ENCODE measurements around the gene XPR1. TPM values are rescaled to one million over a fixed set of nuclear protein-coding genes. Genes with fewer than 3 reads are reported as not detected.
A peak's percentile ranks its signal among the peaks of the same experiment; 100 is the strongest.

XPR1 gene
- total and polyA plus RNA-seq, 9 donors: 5.7 to 34.1 (median 17.3) TPM

DNA sequence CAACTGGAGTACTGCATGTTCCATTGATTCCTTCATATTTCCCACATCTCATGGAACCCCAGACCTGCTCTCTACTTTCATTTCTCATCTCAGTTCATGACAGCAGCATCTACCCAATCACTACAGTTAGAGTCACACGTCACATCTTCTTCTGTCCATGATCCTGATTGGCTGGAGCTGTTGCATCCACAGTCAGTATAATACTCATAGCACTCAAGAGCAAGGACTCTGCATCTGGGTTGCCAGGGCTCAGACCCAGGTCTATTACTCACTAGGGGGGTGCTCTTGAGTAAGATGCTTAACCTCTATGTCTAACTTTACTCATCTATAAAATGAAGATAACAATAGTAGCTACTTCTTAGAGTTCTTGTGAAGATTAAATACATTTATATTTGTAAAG lies 4.4 kb upstream of the XPR1 start:
- no peak overlapping the region for H3K4me3 ChIP-seq
- TF ChIP-seq EP300 (IDR thresholded peaks at IDR 0.05): no peak
- TF ChIP-seq, protein P1, sequence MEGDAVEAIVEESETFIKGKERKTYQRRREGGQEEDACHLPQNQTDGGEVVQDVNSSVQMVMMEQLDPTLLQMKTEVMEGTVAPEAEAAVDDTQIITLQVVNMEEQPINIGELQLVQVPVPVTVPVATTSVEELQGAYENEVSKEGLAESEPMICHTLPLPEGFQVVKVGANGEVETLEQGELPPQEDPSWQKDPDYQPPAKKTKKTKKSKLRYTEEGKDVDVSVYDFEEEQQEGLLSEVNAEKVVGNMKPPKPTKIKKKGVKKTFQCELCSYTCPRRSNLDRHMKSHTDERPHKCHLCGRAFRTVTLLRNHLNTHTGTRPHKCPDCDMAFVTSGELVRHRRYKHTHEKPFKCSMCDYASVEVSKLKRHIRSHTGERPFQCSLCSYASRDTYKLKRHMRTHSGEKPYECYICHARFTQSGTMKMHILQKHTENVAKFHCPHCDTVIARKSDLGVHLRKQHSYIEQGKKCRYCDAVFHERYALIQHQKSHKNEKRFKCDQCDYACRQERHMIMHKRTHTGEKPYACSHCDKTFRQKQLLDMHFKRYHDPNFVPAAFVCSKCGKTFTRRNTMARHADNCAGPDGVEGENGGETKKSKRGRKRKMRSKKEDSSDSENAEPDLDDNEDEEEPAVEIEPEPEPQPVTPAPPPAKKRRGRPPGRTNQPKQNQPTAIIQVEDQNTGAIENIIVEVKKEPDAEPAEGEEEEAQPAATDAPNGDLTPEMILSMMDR (IDR thresholded peaks at IDR 0.05): no peak
- intact Hi-C loops (cut with DNase I): no loop called here
- 94 to 97% (median 97%) methylated on average over 1 of the region's 1 CpG for WGBS, 3 donors
- no peak overlapping the region for H3K27ac ChIP-seq
- no peaks in the 10 kb centered on the region for H3K4me1 ChIP-seq (ENCODE audit: insufficient read depth)
- DNase-seq: no peak
- no peaks in the 10 kb centered on the region for H3K9me3 ChIP-seq
- H3K36me3 ChIP-seq: no peaks in the 10 kb centered on the region
- H3K27me3 ChIP-seq: no peaks in the 10 kb centered on the region

DNA sequence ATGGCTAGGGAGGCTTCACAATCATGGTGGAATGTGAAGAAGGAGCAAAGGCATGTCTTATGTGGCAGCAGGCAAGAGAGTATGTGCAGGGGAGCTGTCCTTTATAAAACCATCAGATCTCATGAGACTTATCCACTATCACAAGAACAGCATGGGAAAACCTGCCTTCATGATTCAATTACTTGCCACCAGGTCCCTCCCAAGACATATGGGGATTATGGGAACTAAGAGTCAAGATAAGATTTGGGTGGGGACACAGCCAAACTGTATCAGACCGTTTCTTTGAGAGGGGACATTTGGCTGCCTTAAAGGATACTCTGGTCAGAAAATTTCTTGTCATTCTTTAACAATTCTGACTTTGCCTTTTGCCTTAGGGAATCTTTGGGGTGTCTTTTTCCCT lies 3.2 kb upstream of the XPR1 start:
- intact Hi-C loops (cut with DNase I): no loop called here
- Histone ChIP-seq H3K4me3 (no peak overlapping the region), H3K27me3 (no peaks in the 10 kb centered on the region), H3K27ac (no peak overlapping the region), H3K9me3 (no peaks in the 10 kb centered on the region), H3K4me1 (ENCODE audit: insufficient read depth) (no peaks in the 10 kb centered on the region), H3K36me3 (no peaks in the 10 kb centered on the region)
- WGBS, 3 donors: 54 to 78% (median 62%) methylated on average over 1 of the region's 1 CpG
- TF ChIP-seq POLR2A (IDR thresholded peaks at IDR 0.05) (no peak), EP300 (IDR thresholded peaks at IDR 0.05) (no peak)
- TF ChIP-seq, protein P1 (IDR thresholded peaks at IDR 0.05): no peak
- DNase-seq: no peak

DNA sequence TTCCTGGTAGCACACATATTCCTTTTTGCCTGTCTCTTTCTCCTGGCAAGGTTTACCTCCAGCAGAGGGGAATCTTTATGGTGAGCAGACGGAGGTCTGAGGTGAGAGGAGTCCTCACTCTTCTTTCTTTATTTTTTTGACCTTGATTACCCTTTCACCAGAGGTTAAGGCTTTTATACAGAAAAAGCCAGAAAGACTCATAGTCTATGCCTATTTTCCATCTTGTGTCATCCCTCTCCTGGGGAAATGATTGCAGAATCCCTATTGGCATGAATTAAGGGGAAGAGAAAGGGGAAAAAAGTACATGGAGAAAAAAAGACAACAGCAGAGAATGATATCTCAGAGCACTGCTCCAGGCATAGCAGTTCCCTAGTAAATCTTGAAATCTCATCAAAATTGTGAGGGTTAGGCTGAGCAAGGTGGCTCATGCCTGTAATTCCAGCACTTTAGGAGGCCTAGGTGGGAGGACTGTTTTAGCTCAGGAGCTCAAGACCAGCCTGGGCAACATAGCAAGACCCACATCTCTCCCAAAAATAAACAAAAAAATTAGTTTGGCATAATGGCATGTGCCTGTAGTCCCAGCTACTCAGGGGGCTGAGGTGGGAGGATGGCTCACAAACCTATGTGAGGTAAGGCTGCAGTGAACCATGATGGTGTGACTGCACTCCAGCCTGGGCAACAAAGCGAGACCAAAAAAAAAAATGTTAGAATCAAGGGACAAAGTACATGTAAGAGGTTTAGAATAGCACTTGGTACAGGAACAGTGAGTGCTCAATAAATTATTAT lies 1.2 kb upstream of the XPR1 start:
- Histone ChIP-seq H3K27ac (no peak overlapping the region), H3K27me3 (no peaks in the 10 kb centered on the region), H3K4me3 (no peak overlapping the region), H3K36me3 (no peaks in the 10 kb centered on the region), H3K9me3 (no peaks in the 10 kb centered on the region), H3K4me1 (ENCODE audit: insufficient read depth) (peaks cover 3% of the 10 kb centered on the region)
- no peak for TF ChIP-seq EP300 (IDR thresholded peaks at IDR 0.05)
- TF ChIP-seq, protein P1 (IDR thresholded peaks at IDR 0.05): no peak
- no peak for TF ChIP-seq POLR2A (IDR thresholded peaks at IDR 0.05)
- 83 to 96% (median 95%) methylated on average over 2 of the region's 2 CpGs for WGBS, 3 donors
- DNase-seq: no peak
- intact Hi-C loops (cut with DNase I): loop anchor here in 1 of 4 donors (10.0 kb wide), 2 partner anchors 224 to 534 kb away; no protein-coding TSS in a partner anchor

DNA sequence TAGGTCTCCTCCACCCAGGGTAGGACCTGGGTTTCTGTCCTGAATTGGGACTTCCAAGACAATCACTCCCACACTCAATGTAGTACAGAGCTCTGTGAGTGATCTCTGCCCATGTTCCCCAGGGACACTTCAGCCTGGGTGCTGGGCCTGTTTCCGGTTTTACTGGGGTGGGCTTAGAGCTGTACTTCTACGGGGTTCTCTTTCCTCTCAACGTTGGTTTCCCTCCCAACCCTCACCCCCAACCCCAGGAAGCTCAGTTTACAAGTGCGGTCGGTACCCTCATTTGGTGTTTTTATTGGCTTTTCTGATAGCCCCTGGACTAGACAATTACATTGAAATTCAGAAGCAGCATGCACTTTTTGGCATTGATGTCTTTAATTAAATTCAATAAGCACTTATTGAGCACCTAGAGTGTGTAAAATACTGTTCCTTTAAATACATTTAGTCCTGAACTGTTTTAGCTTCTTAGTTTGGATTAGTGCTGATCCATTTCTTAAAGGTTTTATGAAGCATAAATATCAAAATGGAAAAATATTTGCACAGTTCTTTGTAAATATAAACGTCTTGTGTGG lies 542 bp upstream of the XPR1 start:
- Histone ChIP-seq H3K27ac (no peak overlapping the region), H3K27me3 (no peaks in the 10 kb centered on the region), H3K9me3 (no peaks in the 10 kb centered on the region), H3K4me1 (ENCODE audit: insufficient read depth) (peaks cover 3% of the 10 kb centered on the region), H3K36me3 (no peaks in the 10 kb centered on the region), H3K4me3 (peak overlapping the region; percentile 50)
- no peak for TF ChIP-seq POLR2A (IDR thresholded peaks at IDR 0.05)
- no peak for TF ChIP-seq EP300 (IDR thresholded peaks at IDR 0.05)
- TF ChIP-seq, protein P1 (IDR thresholded peaks at IDR 0.05): no peak
- WGBS, 3 donors: 34 to 42% (median 37%) methylated on average over 6 of the region's 6 CpGs
- DNase-seq: peak in 2 of 5 donors; percentile 19 to 26
- intact Hi-C loops (cut with DNase I): loop anchor here in 1 of 4 donors (10.0 kb wide), 2 partner anchors 224 to 534 kb away; no protein-coding TSS in a partner anchor
